ENCODE measurements around the gene PPARGC1A. TPM values are rescaled to one million over a fixed set of nuclear protein-coding genes. Genes with fewer than 3 reads are reported as not detected.

Gene PPARGC1A
- total and polyA plus RNA-seq, 2 experiments from 2014 or later: 0.76 to 3.3 TPM

DNA sequence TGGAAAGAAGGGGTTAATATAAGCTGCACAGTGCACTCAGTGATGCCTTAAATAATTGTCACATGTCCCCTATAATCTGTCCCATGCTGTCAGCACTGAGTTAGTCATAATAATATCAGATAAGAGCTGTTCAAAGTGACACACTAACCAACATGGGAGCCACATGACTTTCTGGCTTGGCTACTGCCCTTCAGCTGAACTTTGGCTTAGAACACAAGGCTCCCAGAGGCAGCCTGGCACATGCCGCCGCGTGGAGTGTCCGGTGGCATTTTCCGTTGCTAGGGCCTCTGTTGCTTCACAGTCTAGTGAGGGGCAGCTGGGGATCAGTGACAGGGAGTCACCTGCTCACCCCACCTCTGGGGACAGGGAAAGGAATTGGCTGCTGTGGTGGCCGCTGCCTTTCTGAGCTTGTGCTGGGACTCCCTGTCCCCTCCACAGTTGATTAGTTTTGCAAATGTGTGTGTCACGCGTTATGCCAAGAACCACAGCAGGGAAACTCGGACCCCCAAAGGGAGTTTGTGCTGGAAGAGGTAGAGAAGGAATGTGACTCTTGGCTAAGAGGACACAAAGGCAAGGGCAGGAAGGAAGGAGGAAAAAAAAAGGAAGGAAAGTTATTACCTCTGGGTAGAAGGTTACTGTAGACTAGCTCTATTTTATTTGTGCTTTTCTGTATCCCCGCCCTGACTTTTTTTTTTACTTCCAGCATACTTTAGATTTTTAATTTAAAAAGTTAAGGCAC, 41.1 kb upstream of the PPARGC1A start:
- Histone ChIP-seq H3F3A (replicated peaks; ENCODE audit: low read depth) (no peaks in the 10 kb centered on the region), H3K27me3 (ENCODE audit: insufficient read depth) (no peaks in the 10 kb centered on the region), H3K4me1 (ENCODE audit: insufficient read depth) (peaks cover 38% of the 10 kb centered on the region), H3K9me2 (ENCODE audit: insufficient read depth) (no peaks in the 10 kb centered on the region), H3K79me2 (replicated peaks; ENCODE audit: insufficient read depth) (no peaks in the 10 kb centered on the region), H2AFZ (no peak overlapping the region), H3K4me2 (peak overlapping the region; percentile 53; the same call in 1 of the 2 replicates), H4K20me1 (replicated peaks; ENCODE audit: insufficient read depth) (no peaks in the 10 kb centered on the region), H3K27ac (ENCODE audit: low read depth) (no peak overlapping the region), H3K36me3 (ENCODE audit: insufficient read depth) (no peaks in the 10 kb centered on the region), H3K4me3 (no peak overlapping the region)
- TF ChIP-seq, protein P1, sequence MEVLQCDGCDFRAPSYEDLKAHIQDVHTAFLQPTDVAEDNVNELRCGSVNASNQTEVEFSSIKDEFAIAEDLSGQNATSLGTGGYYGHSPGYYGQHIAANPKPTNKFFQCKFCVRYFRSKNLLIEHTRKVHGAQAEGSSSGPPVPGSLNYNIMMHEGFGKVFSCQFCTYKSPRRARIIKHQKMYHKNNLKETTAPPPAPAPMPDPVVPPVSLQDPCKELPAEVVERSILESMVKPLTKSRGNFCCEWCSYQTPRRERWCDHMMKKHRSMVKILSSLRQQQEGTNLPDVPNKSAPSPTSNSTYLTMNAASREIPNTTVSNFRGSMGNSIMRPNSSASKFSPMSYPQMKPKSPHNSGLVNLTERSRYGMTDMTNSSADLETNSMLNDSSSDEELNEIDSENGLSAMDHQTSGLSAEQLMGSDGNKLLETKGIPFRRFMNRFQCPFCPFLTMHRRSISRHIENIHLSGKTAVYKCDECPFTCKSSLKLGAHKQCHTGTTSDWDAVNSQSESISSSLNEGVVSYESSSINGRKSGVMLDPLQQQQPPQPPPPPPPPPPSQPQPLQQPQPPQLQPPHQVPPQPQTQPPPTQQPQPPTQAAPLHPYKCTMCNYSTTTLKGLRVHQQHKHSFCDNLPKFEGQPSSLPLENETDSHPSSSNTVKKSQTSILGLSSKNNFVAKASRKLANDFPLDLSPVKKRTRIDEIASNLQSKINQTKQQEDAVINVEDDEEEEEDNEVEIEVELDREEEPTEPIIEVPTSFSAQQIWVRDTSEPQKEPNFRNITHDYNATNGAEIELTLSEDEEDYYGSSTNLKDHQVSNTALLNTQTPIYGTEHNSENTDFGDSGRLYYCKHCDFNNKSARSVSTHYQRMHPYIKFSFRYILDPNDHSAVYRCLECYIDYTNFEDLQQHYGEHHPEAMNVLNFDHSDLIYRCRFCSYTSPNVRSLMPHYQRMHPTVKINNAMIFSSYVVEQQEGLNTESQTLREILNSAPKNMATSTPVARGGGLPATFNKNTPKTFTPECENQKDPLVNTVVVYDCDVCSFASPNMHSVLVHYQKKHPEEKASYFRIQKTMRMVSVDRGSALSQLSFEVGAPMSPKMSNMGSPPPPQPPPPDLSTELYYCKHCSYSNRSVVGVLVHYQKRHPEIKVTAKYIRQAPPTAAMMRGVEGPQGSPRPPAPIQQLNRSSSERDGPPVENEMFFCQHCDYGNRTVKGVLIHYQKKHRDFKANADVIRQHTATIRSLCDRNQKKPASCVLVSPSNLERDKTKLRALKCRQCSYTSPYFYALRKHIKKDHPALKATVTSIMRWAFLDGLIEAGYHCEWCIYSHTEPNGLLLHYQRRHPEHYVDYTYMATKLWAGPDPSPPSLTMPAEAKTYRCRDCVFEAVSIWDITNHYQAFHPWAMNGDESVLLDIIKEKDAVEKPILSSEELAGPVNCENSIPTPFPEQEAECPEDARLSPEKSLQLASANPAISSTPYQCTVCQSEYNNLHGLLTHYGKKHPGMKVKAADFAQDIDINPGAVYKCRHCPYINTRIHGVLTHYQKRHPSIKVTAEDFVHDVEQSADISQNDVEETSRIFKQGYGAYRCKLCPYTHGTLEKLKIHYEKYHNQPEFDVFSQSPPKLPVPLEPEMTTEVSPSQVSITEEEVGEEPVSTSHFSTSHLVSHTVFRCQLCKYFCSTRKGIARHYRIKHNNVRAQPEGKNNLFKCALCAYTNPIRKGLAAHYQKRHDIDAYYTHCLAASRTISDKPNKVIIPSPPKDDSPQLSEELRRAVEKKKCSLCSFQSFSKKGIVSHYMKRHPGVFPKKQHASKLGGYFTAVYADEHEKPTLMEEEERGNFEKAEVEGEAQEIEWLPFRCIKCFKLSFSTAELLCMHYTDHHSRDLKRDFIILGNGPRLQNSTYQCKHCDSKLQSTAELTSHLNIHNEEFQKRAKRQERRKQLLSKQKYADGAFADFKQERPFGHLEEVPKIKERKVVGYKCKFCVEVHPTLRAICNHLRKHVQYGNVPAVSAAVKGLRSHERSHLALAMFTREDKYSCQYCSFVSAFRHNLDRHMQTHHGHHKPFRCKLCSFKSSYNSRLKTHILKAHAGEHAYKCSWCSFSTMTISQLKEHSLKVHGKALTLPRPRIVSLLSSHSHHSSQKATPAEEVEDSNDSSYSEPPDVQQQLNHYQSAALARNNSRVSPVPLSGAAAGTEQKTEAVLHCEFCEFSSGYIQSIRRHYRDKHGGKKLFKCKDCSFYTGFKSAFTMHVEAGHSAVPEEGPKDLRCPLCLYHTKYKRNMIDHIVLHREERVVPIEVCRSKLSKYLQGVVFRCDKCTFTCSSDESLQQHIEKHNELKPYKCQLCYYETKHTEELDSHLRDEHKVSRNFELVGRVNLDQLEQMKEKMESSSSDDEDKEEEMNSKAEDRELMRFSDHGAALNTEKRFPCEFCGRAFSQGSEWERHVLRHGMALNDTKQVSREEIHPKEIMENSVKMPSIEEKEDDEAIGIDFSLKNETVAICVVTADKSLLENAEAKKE (CRISPR knock-in tag; IDR thresholded peaks at IDR 0.05): 0 out of 2 replicates have a peak, but pooled peaks have one; percentile 13
- TF ChIP-seq ETS1 (IDR thresholded peaks at IDR 0.05): no peak
- ATAC-seq (no peak; the same call in 2 of the 3 replicates), DNase-seq (ENCODE audit: low spot score) (peak; percentile 17)
- Mint-ChIP-seq H3K36me3 (ENCODE audit: low read depth) (0 out of 3 replicates have a peak, but pooled peaks cover 4% of the 10 kb centered on the region), H3K4me1 (peaks cover 54% of the 10 kb centered on the region), H3K27me3 (ENCODE audit: insufficient read depth, low read depth, poor library complexity) (peaks cover 4% of the 10 kb centered on the region), H3K4me3 (no peak overlapping the region), H3K9me3 (peaks cover 4% of the 10 kb centered on the region; the same call in 1 of the 3 replicates), H3K27ac (no peak overlapping the region; the same call in 1 of the 2 replicates)

GRCh38 chr4:23929248-23929647, 39.4 kb upstream of the PPARGC1A start:
- Histone ChIP-seq H4K20me1 (replicated peaks; ENCODE audit: insufficient read depth) (no peaks in the 10 kb centered on the region), H3K4me1 (ENCODE audit: insufficient read depth) (peaks cover 38% of the 10 kb centered on the region), H3K27ac (ENCODE audit: low read depth) (no peak overlapping the region), H3K36me3 (ENCODE audit: insufficient read depth) (no peaks in the 10 kb centered on the region), H3K27me3 (ENCODE audit: insufficient read depth) (no peaks in the 10 kb centered on the region), H3K4me2 (no peak overlapping the region), H2AFZ (peak overlapping the region; percentile 38; the same call in 1 of the 2 replicates), H3F3A (replicated peaks; ENCODE audit: low read depth) (no peaks in the 10 kb centered on the region), H3K79me2 (replicated peaks; ENCODE audit: insufficient read depth) (no peaks in the 10 kb centered on the region), H3K4me3 (no peak overlapping the region), H3K9me2 (ENCODE audit: insufficient read depth) (no peaks in the 10 kb centered on the region)
- no peak for ATAC-seq
- 0 out of 3 replicates have a peak, but pooled peaks cover 4% of the 10 kb centered on the region for H3K36me3 Mint-ChIP-seq (ENCODE audit: low read depth)
- H3K9me3 Mint-ChIP-seq: peaks cover 4% of the 10 kb centered on the region; the same call in 1 of the 3 replicates
- no peak overlapping the region for H3K4me3 Mint-ChIP-seq
- peaks cover 45% of the 10 kb centered on the region for H3K4me1 Mint-ChIP-seq
- TF ChIP-seq JUNB (IDR thresholded peaks at IDR 0.05; ENCODE audit: unreplicated experiment): no peak
- no peak for TF ChIP-seq CREB1 (CRISPR knock-in tag; IDR thresholded peaks at IDR 0.05; ENCODE audit: low read depth)
- no peak for TF ChIP-seq STAT1 (IDR thresholded peaks at IDR 0.05; ENCODE audit: unreplicated experiment)
- no peak for TF ChIP-seq CTCF (conservative IDR thresholded peaks at IDR 0.05; ENCODE audit: low read depth in 2 of 2)
- TF ChIP-seq, protein P2, sequence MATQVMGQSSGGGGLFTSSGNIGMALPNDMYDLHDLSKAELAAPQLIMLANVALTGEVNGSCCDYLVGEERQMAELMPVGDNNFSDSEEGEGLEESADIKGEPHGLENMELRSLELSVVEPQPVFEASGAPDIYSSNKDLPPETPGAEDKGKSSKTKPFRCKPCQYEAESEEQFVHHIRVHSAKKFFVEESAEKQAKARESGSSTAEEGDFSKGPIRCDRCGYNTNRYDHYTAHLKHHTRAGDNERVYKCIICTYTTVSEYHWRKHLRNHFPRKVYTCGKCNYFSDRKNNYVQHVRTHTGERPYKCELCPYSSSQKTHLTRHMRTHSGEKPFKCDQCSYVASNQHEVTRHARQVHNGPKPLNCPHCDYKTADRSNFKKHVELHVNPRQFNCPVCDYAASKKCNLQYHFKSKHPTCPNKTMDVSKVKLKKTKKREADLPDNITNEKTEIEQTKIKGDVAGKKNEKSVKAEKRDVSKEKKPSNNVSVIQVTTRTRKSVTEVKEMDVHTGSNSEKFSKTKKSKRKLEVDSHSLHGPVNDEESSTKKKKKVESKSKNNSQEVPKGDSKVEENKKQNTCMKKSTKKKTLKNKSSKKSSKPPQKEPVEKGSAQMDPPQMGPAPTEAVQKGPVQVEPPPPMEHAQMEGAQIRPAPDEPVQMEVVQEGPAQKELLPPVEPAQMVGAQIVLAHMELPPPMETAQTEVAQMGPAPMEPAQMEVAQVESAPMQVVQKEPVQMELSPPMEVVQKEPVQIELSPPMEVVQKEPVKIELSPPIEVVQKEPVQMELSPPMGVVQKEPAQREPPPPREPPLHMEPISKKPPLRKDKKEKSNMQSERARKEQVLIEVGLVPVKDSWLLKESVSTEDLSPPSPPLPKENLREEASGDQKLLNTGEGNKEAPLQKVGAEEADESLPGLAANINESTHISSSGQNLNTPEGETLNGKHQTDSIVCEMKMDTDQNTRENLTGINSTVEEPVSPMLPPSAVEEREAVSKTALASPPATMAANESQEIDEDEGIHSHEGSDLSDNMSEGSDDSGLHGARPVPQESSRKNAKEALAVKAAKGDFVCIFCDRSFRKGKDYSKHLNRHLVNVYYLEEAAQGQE (IDR thresholded peaks at IDR 0.05; ENCODE audit: unreplicated experiment): no peak
- no peak overlapping the region for H3K27ac Mint-ChIP-seq
- H3K27me3 Mint-ChIP-seq (ENCODE audit: insufficient read depth, low read depth, poor library complexity): peaks cover 4% of the 10 kb centered on the region
- DNase-seq (ENCODE audit: low spot score): no peak
